ENCODE data around the gene TNC.

GRCh38 chr9:115144706-115145105 is 26.7 kb upstream of the TNC start:
- TF ChIP-seq CTCF (IDR thresholded peaks at IDR 0.05), result no peak
- no peak for TF ChIP-seq REST (IDR thresholded peaks at IDR 0.05; ENCODE audit: insufficient read depth in 1 of 2, low read depth in 2 of 2, low read length in 1 of 2)
